Measurements from ENCODE around the gene ZNF555. TPM values are rescaled to one million over a fixed set of nuclear protein-coding genes. Genes with fewer than 3 reads are reported as not detected.

Gene ZNF555
- total RNA-seq, result 6.0 and 8.7 TPM in 2 replicates

DNA sequence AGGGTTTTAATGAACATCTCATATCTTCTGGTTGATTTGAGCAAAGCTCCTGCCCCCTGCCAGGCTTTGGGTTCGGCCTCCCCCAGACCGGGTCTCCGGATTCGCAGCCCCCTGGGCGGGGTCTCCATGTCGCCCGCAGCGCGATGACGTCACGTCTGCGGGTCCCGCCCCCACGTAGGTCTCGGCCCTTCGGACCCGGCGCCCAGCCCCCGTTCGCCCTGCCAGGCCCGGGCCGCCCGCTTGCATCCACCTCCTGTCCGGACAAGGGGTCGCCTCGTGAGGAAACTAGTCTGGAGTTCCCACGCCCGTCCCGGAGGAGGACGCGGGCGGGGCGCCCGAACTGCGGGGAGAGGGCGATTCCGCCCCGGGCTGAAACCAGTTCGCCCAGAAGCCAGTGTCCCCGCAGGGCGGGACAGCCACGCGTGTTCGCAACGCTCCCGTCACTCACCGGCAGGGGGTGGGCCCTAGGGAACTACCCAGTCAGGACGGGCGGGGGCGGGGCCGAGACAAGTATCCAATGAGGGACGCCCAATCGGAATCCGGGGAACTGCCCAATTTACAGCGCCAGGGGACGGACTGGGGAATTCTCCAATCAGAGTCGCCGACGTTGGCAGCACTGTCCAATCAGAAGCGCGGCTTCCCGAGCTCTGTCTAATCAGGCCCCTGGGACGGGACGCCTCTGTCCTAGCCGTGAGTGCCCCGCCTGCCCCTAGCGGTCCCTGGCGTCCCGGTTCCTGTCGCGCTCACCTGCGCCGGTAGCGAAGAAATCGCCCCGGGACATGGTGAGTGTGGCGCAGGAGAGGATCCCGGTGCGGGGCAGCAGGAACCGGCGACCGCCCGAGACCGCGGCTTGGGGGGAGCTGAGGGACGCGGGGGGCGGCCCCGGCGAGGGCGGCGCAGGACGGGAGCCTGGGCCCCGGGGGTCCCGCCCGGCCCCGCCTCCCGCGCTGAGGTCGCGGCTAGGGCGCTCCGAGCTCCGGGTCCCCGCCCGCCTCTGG, at the start of gene ZNF555:
Gene ZNF555, plus strand, starts transcription at position 682 of the 998 bp plus-strand sequence. Its CDS starts 98 bp downstream, at position 780.

DNA sequence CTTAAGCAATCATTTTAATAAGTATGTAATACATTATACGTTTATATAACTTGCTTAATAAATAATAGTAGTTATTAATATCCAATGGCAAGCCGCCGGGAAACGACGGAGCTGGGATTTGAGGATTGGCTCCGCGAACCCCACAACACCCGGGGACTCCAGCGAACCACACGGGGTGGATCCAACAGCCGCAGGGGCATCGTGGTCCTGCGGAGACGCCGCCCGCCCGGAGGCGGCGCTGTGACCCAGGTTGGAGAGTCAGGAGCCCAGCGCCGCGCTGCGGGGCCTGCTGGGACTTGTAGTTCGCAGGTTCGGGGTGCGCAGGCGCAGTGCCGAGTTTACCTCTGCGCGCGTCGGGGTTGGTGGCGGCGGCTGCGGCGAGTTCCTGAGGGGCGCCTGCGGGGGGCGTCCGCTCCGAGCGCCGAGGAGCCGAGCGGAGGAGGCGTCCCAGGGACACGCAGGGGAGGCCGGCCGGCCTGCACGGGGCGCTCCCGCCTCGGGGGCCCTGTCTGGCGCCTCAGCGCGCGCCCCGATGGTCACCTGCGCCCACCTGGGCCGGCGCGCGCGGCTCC, 21.6 kb upstream of the ZNF555 start, which contains the start of gene ZNF554:
Gene ZNF554, plus strand, starts transcription at position 329 of the 572 bp plus-strand sequence. Its CDS starts 204 bp downstream, at position 533.

DNA sequence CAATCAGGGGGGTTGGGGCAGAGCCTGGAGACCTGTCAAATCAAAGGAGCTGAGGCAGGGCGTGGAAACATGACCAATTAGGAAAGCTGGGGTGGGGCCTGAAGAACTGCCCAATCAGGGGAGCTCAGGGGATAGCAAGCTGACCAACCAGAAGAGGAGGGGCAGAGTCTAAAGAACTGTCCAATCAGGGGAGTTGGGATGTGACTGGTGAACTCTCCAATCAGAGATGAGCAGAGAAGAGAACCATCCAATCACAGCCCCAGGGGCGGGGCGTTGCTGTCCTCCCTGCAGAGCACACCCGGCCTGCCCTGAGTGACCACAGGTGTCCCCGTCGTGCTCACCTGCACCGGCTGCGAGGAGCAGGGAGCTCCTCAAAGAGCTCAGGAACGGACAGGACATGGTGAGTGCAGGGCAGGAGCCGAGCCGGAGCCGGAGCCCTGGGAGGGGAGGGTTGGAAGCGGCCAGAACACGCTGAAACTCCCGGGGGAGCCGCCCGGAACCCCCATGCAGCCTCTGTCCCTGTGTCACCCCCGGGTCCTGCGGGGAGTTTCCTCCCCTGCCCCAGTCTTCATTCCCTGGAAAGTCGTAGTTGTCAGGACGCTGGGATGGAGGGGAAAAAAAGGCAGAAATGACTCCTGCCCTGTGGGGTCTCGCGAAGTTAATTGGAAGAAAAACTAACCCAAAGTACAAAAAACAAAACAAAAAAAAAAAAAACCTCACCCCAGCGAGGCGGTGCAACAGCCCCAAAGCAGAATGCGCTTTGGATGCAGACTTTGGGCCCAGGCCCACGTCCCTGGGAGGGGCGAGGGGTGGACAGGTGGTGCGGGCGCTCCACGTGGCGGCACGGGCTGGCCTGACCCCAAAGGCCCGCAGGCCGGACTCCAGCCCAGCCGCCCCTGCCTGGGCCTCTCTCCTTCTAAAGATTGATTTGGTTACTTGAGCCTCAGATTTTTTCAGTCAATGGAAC, 26.0 kb downstream of the ZNF555 start, which contains the start of gene ZNF556:
Gene ZNF556, plus strand, starts transcription at position 311 of the 967 bp plus-strand sequence. Its CDS starts 87 bp downstream, at position 398.

DNA sequence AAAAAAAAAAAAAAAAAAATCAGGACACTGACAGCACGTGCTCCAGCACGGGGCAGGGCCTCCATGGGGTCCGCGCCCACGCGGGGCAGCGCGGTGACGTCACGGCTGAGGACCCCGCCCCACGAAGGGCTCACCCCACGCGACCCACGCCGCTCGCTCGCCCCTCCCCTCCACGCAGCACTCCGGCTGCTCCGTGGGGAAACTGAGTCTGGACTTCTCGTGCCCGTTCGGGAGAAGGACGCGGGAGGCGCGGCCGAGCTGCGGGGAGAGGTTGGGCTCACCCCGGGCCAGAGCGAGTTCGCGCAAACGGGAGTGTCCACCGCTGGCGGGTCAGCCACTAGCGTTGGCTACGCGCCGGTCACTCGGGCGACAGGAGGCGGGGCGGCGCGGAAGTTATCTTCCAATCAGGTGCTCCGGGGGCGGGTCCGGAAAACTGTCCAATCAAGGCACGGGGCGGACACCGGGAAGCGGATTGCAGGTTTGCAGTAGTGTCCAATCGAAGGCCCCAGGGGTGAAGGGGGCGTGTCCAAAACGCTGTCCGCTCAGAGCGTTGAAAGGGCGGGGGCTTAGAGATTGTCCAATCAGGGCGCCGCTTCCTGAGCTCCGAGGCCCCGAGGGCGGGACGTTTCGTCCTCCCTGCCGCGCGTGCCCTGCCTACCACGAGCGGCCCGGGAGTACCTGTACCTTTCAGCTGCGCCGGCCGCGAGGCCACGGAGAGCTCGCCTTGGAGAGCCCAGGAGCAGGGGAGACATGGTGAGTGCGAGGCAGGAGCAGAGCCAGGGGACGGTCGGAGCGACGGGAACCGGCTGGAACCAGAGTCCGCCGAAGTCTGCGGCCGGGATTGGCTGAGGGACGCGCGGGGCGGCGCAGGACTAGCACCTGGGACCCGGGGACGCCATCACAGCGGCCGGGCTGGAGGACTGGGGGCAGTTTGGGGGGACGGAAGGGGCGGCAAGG, 59.3 kb downstream of the ZNF555 start, which contains the start of gene ZNF57:
Gene ZNF57, plus strand, starts transcription at position 633 of the 957 bp plus-strand sequence. Its CDS starts 118 bp downstream, at position 751.

Other genes with a start within 250 kb of the ZNF555 start
- gene GNG7, start 138.8 kb upstream of the ZNF555 start, total RNA-seq, result 0.15 and 0.99 TPM in 2 replicates
- 6.4 and 12.4 TPM in 2 replicates for gene DIRAS1, start 120.1 kb upstream of the ZNF555 start, total RNA-seq
- 30.7 and 37.5 TPM in 2 replicates for gene SLC39A3, start 101.5 kb upstream of the ZNF555 start, total RNA-seq
- 37.7 and 52.3 TPM in 2 replicates for gene SGTA, start 58.2 kb upstream of the ZNF555 start, total RNA-seq
- gene THOP1, start 56.0 kb upstream of the ZNF555 start, total RNA-seq, result 63.5 and 99.0 TPM in 2 replicates
- 5.8 and 6.1 TPM in 2 replicates for gene ZNF554, start 21.6 kb upstream of the ZNF555 start, total RNA-seq
- not detected in 2 replicates for gene ZNF556, start 25.9 kb downstream of the ZNF555 start, total RNA-seq
- gene ZNF57, start 59.5 kb downstream of the ZNF555 start, total RNA-seq, result 4.1 and 4.4 TPM in 2 replicates
- 4.0 and 6.5 TPM in 2 replicates for gene ZNF77, start 103.5 kb downstream of the ZNF555 start, total RNA-seq
- gene TLE6, start 136.1 kb downstream of the ZNF555 start, total RNA-seq, result 0.87 and 1.5 TPM in 2 replicates
- gene TLE2, start 187.8 kb downstream of the ZNF555 start, total RNA-seq, result 1.2 and 3.6 TPM in 2 replicates
- 105 and 180 TPM in 2 replicates for gene TLE5, start 221.0 kb downstream of the ZNF555 start, total RNA-seq

Measured in smooth muscle cell of trachea (primary cell).